ENCODE results near the gene SLC22A7.

- TF ChIP-seq, protein P1, sequence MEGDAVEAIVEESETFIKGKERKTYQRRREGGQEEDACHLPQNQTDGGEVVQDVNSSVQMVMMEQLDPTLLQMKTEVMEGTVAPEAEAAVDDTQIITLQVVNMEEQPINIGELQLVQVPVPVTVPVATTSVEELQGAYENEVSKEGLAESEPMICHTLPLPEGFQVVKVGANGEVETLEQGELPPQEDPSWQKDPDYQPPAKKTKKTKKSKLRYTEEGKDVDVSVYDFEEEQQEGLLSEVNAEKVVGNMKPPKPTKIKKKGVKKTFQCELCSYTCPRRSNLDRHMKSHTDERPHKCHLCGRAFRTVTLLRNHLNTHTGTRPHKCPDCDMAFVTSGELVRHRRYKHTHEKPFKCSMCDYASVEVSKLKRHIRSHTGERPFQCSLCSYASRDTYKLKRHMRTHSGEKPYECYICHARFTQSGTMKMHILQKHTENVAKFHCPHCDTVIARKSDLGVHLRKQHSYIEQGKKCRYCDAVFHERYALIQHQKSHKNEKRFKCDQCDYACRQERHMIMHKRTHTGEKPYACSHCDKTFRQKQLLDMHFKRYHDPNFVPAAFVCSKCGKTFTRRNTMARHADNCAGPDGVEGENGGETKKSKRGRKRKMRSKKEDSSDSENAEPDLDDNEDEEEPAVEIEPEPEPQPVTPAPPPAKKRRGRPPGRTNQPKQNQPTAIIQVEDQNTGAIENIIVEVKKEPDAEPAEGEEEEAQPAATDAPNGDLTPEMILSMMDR (IDR thresholded peaks at IDR 0.05) = no peak
- TF ChIP-seq POLR2AphosphoS5 (IDR thresholded peaks at IDR 0.05) (no peak), EP300 (IDR thresholded peaks at IDR 0.05; ENCODE audit: low read depth) (no peak)
These were observed 23.7 kb upstream of the SLC22A7 start for GRCh38 chr6:43274127-43274915.
